HEK293T (cell line): Measurements from ENCODE around the gene CLEC6A.

ENCODE experiments used
- BHLHE40 ChIP-seq: fragments of 450-650 bp; IDR thresholded peaks from 2 replicates; pipeline ENCODE4 v1.6.1; 2016; ENCODE audit warnings: mild to moderate bottlenecking, moderate library complexity, borderline replicate concordance
- ELF4 ChIP-seq: fragments of 450-650 bp; IDR thresholded peaks from 2 replicates; pipeline ENCODE4 v1.6.1; 2017; ENCODE audit warnings: antibody characterized with exemption
- FOXA1 ChIP-seq: fragments of 450-650 bp; IDR thresholded peaks from 2 replicates; pipeline ENCODE4 v1.6.1; 2016; ENCODE audit warnings: mild to moderate bottlenecking
- FOXM1 ChIP-seq: fragments of 450-650 bp; IDR thresholded peaks from 2 replicates; pipeline ENCODE4 v1.6.1; 2017; ENCODE audit warnings: mild to moderate bottlenecking, borderline replicate concordance
- LEF1 ChIP-seq: fragments of 450-650 bp; IDR thresholded peaks from 2 replicates; pipeline ENCODE4 v1.6.1; 2017; ENCODE audit warnings: mild to moderate bottlenecking, borderline replicate concordance
- SP1 ChIP-seq: fragments of 450-650 bp; IDR thresholded peaks from 2 replicates; pipeline ENCODE4 v1.6.1; 2017
- SUZ12 ChIP-seq: fragments of 450-650 bp; IDR thresholded peaks from 2 replicates; pipeline ENCODE4 v1.6.1; 2016; ENCODE audit warnings: mild to moderate bottlenecking
- TARDBP ChIP-seq: fragments of 450-650 bp; IDR thresholded peaks from 2 replicates; pipeline ENCODE4 v1.6.1; 2016
- ZNF384 ChIP-seq: fragments of 450-650 bp; IDR thresholded peaks from 2 replicates; pipeline ENCODE4 v1.6.1; 2016
- TF ChIP-seq, protein P1 (sequence below): fragments of 450-650 bp; IDR thresholded peaks from 2 replicates; pipeline ENCODE4 v1.6.1; 2016

DNA sequence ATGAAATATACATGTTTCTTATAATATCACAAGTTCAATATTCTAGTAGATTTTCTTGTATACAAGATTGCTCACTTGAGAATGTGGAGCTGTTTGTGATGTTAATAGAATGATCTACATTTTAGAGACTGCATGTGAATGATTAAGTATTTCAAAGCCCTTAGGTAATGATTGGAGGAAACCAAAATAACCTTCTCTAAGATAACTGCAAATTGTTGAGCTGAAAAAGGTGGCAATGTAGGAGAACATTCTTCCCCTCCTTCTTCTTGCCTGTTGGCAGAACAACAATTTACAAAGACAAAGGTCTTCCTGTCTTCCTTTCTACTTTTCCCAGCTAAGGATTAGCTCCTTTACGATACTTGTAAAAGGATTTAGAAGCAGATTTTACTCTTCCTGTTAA is 2.0 kb upstream of the CLEC6A start:
- TF ChIP-seq FOXA1 = no peak
- no peak for TF ChIP-seq SP1
- no peak for TF ChIP-seq LEF1
- TF ChIP-seq, protein P1, sequence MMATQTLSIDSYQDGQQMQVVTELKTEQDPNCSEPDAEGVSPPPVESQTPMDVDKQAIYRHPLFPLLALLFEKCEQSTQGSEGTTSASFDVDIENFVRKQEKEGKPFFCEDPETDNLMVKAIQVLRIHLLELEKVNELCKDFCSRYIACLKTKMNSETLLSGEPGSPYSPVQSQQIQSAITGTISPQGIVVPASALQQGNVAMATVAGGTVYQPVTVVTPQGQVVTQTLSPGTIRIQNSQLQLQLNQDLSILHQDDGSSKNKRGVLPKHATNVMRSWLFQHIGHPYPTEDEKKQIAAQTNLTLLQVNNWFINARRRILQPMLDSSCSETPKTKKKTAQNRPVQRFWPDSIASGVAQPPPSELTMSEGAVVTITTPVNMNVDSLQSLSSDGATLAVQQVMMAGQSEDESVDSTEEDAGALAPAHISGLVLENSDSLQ = no peak
- TF ChIP-seq BHLHE40 = no peak
- no peak for TF ChIP-seq ZNF384
- TF ChIP-seq SUZ12 = no peak
- TF ChIP-seq FOXM1 = no peak
- no peak for TF ChIP-seq TARDBP
- TF ChIP-seq ELF4 = no peak
